GM12878 (cell line): ENCODE data around the gene CTAGE9. TPM values are rescaled to one million over a fixed set of nuclear protein-coding genes. Genes with fewer than 3 reads are reported as not detected.

ENCODE experiments used
- ATAC-seq: fragments of 200-7000 bp; cut with Tn5 transposase; 3 replicates; pipeline ENCODE4 v1.9.1; 2020; ENCODE audit warnings: mild to moderate bottlenecking, moderate library complexity
- BruUV-seq: library from RNA; stranded (reverse); fragments of 400-500 nt; replicated peaks from 2 replicates; lab custom pipeline; 2021; lab: Mats Ljungman, UMichigan
- CTCF ChIA-PET: fragments of 300-600 bp; sonication (Branson Sonifier 250); formaldehyde crosslinking; extraction: SDS; loops from one replicate; lab custom pipeline; 2021; ENCODE audit warnings: inconsistent platforms; lab: Yijun Ruan, JAX
- POLR2A ChIA-PET: fragments of 350-600 bp; formaldehyde crosslinking; extraction: SDS; loops from one replicate; lab custom pipeline; 2021; ENCODE audit warnings: inconsistent platforms; lab: Charles Lee
- RAD21 ChIA-PET: fragments of 300-600 bp; sonication (Branson Sonifier 250); formaldehyde crosslinking; loops from one replicate; lab custom pipeline; 2023; ENCODE audit warnings: antibody characterized with exemption; ENCODE audit not compliant: unreplicated experiment; lab: Charles Lee
- SMC1A ChIA-PET: fragments of 300-600 bp; sonication (Branson Sonifier 250); formaldehyde crosslinking; loops from one replicate; lab custom pipeline; 2023; ENCODE audit not compliant: unreplicated experiment, uncharacterized antibody; lab: Charles Lee
- DNase-seq: peaks from one replicate; pipeline ENCODE4 v3.0.0-alpha.2; 2011; ENCODE audit warnings: low read depth, low spot score
- FAIRE-seq: peaks from 3 replicates; lab custom pipeline; 2011; peaks lifted over from hg19 to GRCh38; lab: Jason Lieb, UNC
- H2AFZ ChIP-seq: 2 replicates; pipeline ENCODE4 v1.6.0; 2011; ENCODE audit warnings: low read depth, low read length, control low read depth; ENCODE audit not compliant: control insufficient read depth
- H3K27ac ChIP-seq: 2 replicates; pipeline ENCODE4 v1.5.1; 2011; ENCODE audit warnings: control low read depth; ENCODE audit not compliant: control insufficient read depth, insufficient read depth
- H3K27me3 ChIP-seq, 2 experiments: replicated peaks in 1 of 2; 2 replicates each; pipeline versions ENCODE4 v1.6.0 to v1.6.1; 2011; ENCODE audit warnings: low read length in 1 of 2; ENCODE audit not compliant: control insufficient read depth in 2 of 2, insufficient read depth in 2 of 2
- H3K36me3 ChIP-seq, 2 experiments: 2 replicates each; pipeline ENCODE4 v1.5.1; 2011; ENCODE audit warnings: low read length in 1 of 2; ENCODE audit not compliant: control insufficient read depth in 2 of 2, insufficient read depth in 2 of 2
- H3K4me1 ChIP-seq: 2 replicates; pipeline ENCODE4 v1.6.1; 2011; ENCODE audit warnings: mild to moderate bottlenecking, low read length, moderate library complexity, mixed read lengths; ENCODE audit not compliant: control insufficient read depth, insufficient read depth
- H3K4me2 ChIP-seq: 2 replicates; pipeline ENCODE4 v1.6.0; 2011; ENCODE audit warnings: control low read depth; ENCODE audit not compliant: control insufficient read depth, insufficient read depth
- H3K4me3 ChIP-seq: fragments of 200-600 bp; sonication (generic); 2 replicates; pipeline ENCODE4 v1.5.1; 2016
- H3K79me2 ChIP-seq: 2 replicates; pipeline ENCODE4 v1.6.0; 2011; ENCODE audit warnings: low read length; ENCODE audit not compliant: control insufficient read depth, insufficient read depth
- H3K9ac ChIP-seq: 2 replicates; pipeline ENCODE4 v1.8.0; 2011; ENCODE audit warnings: low read length, control low read depth, mixed read lengths; ENCODE audit not compliant: control insufficient read depth, insufficient read depth
- H3K9me3 ChIP-seq: replicated peaks from 3 replicates; pipeline ENCODE4 v1.5.1; 2011; ENCODE audit warnings: mild to moderate bottlenecking, low read length; ENCODE audit not compliant: control insufficient read depth, insufficient read depth
- H4K20me1 ChIP-seq: 2 replicates; pipeline ENCODE4 v1.6.0; 2011; ENCODE audit not compliant: control insufficient read depth, insufficient read depth
- ASH2L ChIP-seq: fragments of 300-600, 200-600 bp; sonication (generic); IDR thresholded peaks from 2 replicates; pipeline ENCODE4 v1.6.1; 2017; ENCODE audit warnings: low read depth, mild to moderate bottlenecking, borderline replicate concordance
- BHLHE40 ChIP-seq, 2 experiments: fragments of 450-650 bp in 1 of 2; IDR thresholded peaks; 2 replicates each; pipeline ENCODE4 v1.6.1; 2011 to 2017; ENCODE audit warnings: low read depth in 2 of 2, borderline replicate concordance in 1 of 2, improper control_type of control experiment in 1 of 2, low read length in 1 of 2, mild to moderate bottlenecking in 1 of 2
- E4F1 ChIP-seq: fragments of 450-650 bp; IDR thresholded peaks from 2 replicates; pipeline ENCODE4 v1.6.1; 2018; ENCODE audit warnings: borderline replicate concordance, mild to moderate bottlenecking; ENCODE audit not compliant: partially characterized antibody
- FOXM1 ChIP-seq: IDR thresholded peaks from 2 replicates; pipeline ENCODE4 v1.6.1; 2012; ENCODE audit warnings: low read depth, mild to moderate bottlenecking, inconsistent platforms, low read length, moderate library complexity
- MEF2B ChIP-seq: fragments of 450-650 bp; IDR thresholded peaks from 2 replicates; pipeline ENCODE4 v1.6.1; 2018; ENCODE audit warnings: mild to moderate bottlenecking, moderate library complexity; ENCODE audit not compliant: partially characterized antibody, poor library complexity, severe bottlenecking
- MXI1 ChIP-seq: fragments of 150-350 bp; IDR thresholded peaks from 2 replicates; pipeline ENCODE4 v1.6.1; 2011; ENCODE audit warnings: low read depth, mild to moderate bottlenecking, inconsistent platforms, low read length, improper control_type of control experiment
- NFYB ChIP-seq: IDR thresholded peaks from 2 replicates; pipeline ENCODE4 v1.6.1; 2011; ENCODE audit warnings: low read depth, mild to moderate bottlenecking, low read length, improper control_type of control experiment, moderate library complexity; ENCODE audit not compliant: insufficient read depth
- PAX8 ChIP-seq: fragments of 450-650 bp; IDR thresholded peaks from 2 replicates; pipeline ENCODE4 v1.6.1; 2017; ENCODE audit warnings: mild to moderate bottlenecking, moderate library complexity
- RBBP5 ChIP-seq: fragments of 200-600 bp; sonication (generic); conservative IDR thresholded peaks from 2 replicates; pipeline ENCODE4 v1.6.1; 2016
- RELA ChIP-seq: fragments of 450-650 bp; IDR thresholded peaks from 2 replicates; pipeline ENCODE4 v1.8.0; 2014; ENCODE audit warnings: borderline replicate concordance; ENCODE audit not compliant: partially characterized antibody
- RUNX3 ChIP-seq: IDR thresholded peaks from 2 replicates; pipeline ENCODE4 v1.6.1; 2012; ENCODE audit warnings: low read length, inconsistent platforms
- SIN3A ChIP-seq: IDR thresholded peaks from 2 replicates; pipeline ENCODE4 v1.6.1; 2012; ENCODE audit warnings: low read depth, low read length, improper control_type of control experiment
- SIX5 ChIP-seq: IDR thresholded peaks from 2 replicates; pipeline ENCODE4 v1.6.1; 2011; ENCODE audit warnings: mild to moderate bottlenecking, low read depth, low read length, moderate library complexity; ENCODE audit not compliant: severe bottlenecking
- TCF12 ChIP-seq: IDR thresholded peaks from 2 replicates; pipeline ENCODE4 v1.6.1; 2011; ENCODE audit warnings: low read depth, mild to moderate bottlenecking, low read length
- TCF7 ChIP-seq: IDR thresholded peaks from 2 replicates; pipeline ENCODE4 v1.6.1; 2014; ENCODE audit warnings: antibody characterized with exemption, borderline replicate concordance
- YBX1 ChIP-seq: fragments of 450-650 bp; IDR thresholded peaks from 2 replicates; pipeline ENCODE4 v1.6.1; 2016; ENCODE audit warnings: antibody characterized with exemption
- ZBTB33 ChIP-seq: fragments of 450-650 bp; IDR thresholded peaks from 2 replicates; pipeline ENCODE4 v1.6.1; 2017; ENCODE audit warnings: mild to moderate bottlenecking
- WGBS: methylation state at CpG from one replicate; pipeline ENCODE4 v1.1.6; 2016; ENCODE audit warnings: low lambda C conversion rate; ENCODE audit not compliant: insufficient replicate concordance, insufficient coverage; ENCODE audit errors: missing lambda C conversion rate; 5-methylcytosine and 5-hydroxymethylcytosine counted together
- in situ Hi-C: fragments of 300-500 bp; cut with MboI; formaldehyde crosslinking; loops from 9 replicates; pipeline ENCODE4 v1.14.3; 2018; ENCODE audit warnings: mixed read lengths
- intact Hi-C: fragments of 100-400 bp; cut with micrococcal nuclease; formaldehyde crosslinking; loops from one replicate; pipeline ENCODE4 v1.14.2; 2022; ENCODE audit not compliant: unreplicated experiment
- polyA plus RNA-seq, 11 experiments: library from polyadenylated mRNA; depleted of rRNA in 4 of 11; unstranded in 6 of 11; stranded (reverse) in 5 of 11; fragments of >200 nt; fragmentation: Nextera tagmentation in 4 of 11; fragmentation: Illumina TruSeq in 1 of 11; extraction: Ambion mirVana in 4 of 11; extraction: Trizol in 1 of 11; gene quantifications; 1 replicate in 1 of 11; 2 replicates in 10 of 11; pipeline versions ENCODE4 v1.2.1 to v1.2.3, GENCODE V29; 2011 to 2016; ENCODE audit warnings: inconsistent platforms in 2 of 11, missing spikeins in 2 of 11, low read depth in 1 of 11
- total RNA-seq, 4 experiments: library from RNA; depleted of rRNA in 3 of 4; stranded (reverse); fragments of >200 nt in 3 of 4; fragmentation: Illumina TruSeq in 1 of 4; extraction: Trizol in 1 of 4; gene quantifications; 2 replicates each; pipeline versions ENCODE4 v1.2.1 to v1.2.3, GENCODE V29; 2013 to 2021

CTAGE9 gene
- total and polyA plus RNA-seq, 10 of the 15 experiments (the other 5 are each of a cell fraction or from before 2014, with no cell fraction given) = 0.06 TPM; not detected in 9

- H2AFZ ChIP-seq = no peak overlapping the region
- no peaks in the 10 kb centered on the region for H4K20me1 ChIP-seq
- intact Hi-C loops = no loop called here
- DNase-seq (no peak), ATAC-seq (no peak), FAIRE-seq (no peak)
- WGBS = 7% methylated on average over 1 of the region's 1 CpG
- H3K4me2 ChIP-seq = no peak overlapping the region
- RAD21 ChIA-PET = interaction anchor here (1.0 kb wide), 1 partner anchor 41 kb away, joined by 3 read pairs; no protein-coding TSS in a partner anchor
- H3K4me3 ChIP-seq = no peak overlapping the region
- no peak overlapping the region for H3K27ac ChIP-seq
- no peaks in the 10 kb centered on the region for H3K36me3 ChIP-seq
- no peaks in the 10 kb centered on the region for H3K4me1 ChIP-seq
- H3K79me2 ChIP-seq = no peaks in the 10 kb centered on the region
- H3K9ac ChIP-seq = no peak overlapping the region
- CTCF ChIA-PET = interaction anchor here (0.9 to 1.8 kb wide), 3 partner anchors 12 to 41 kb away, joined by 3 to 4 read pairs (median 3); partner anchors contain the start of gene MED23
- no peaks in the 10 kb centered on the region for H3K9me3 ChIP-seq
- TF ChIP-seq RELA = no peak
- TF ChIP-seq FOXM1 = no peak
- no peak for TF ChIP-seq TCF12
- TF ChIP-seq E4F1 = no peak
- no peak for TF ChIP-seq PAX8
- TF ChIP-seq MXI1 = no peak
- no peak for TF ChIP-seq SIX5
- TF ChIP-seq TCF7 = no peak
- no peak for TF ChIP-seq RBBP5
- no peak for TF ChIP-seq SIN3A
- no peak for TF ChIP-seq YBX1
- no peak for TF ChIP-seq NFYB
- TF ChIP-seq BHLHE40 (IDR thresholded peaks at IDR 0.05; ENCODE audit: borderline replicate concordance in 1 of 2, low read depth in 2 of 2, low read length in 1 of 2) = no peak
- TF ChIP-seq ZBTB33 = no peak
- no peak for TF ChIP-seq RUNX3
- no peak for TF ChIP-seq MEF2B
- TF ChIP-seq ASH2L = no peak
- TF ChIP-seq, all 136 proteins: peak for 0
- in situ Hi-C loops = no loop called here
- peaks cover 0 to 3% of the 10 kb centered on the region in 2 experiments; a peak in 2 of 4 replicates for H3K27me3 ChIP-seq
- ChIA-PET SMC1A (no interaction called here), POLR2A (no interaction called here)
- no TSS peak for BruUV-seq
Observed at GRCh38 chr6:131669891-131670290, 40.9 kb downstream of the CTAGE9 start.
